Measurements from ENCODE around the gene CCDC183.
"Not testable (repeated sequence)": the region's sequence is repeated elsewhere in the genome, so short reads cannot be mapped to it uniquely, and the experiment has no call there.

The CCDC183 gene

GRCh38 chr9:136796238-136796774 is at the start of gene CCDC183:
CCDC183 (plus strand) TSS chr9:136796338; CDS start chr9:136796398, 60 bp downstream.
- no peak for FAIRE-seq

GRCh38 chr9:136746621-136747020 is 49.5 kb upstream of the CCDC183 start:
- no peak for FAIRE-seq

GRCh38 chr9:136747161-136748060 is 48.7 kb upstream of the CCDC183 start:
- FAIRE-seq = no peak

- no peak for FAIRE-seq
Observed at GRCh38 chr9:136748201-136748600, 47.9 kb upstream of the CCDC183 start, which contains the start of gene LCN6. LCN6 (minus strand) TSS chr9:136748525; CDS start chr9:136748483, 42 bp downstream.

- FAIRE-seq = no peak
Observed at GRCh38 chr9:136748666-136749611, 47.2 kb upstream of the CCDC183 start.

- no peak for FAIRE-seq
Observed at GRCh38 chr9:136750526-136750925, 45.6 kb upstream of the CCDC183 start.

GRCh38 chr9:136751244-136751643 is 44.9 kb upstream of the CCDC183 start:
- FAIRE-seq = no peak

GRCh38 chr9:136751814-136752213 is 44.3 kb upstream of the CCDC183 start:
- FAIRE-seq = no peak

- no peak for FAIRE-seq
Observed at GRCh38 chr9:136753371-136754058, 42.6 kb upstream of the CCDC183 start.

GRCh38 chr9:136754059-136754572 is 42.0 kb upstream of the CCDC183 start:
- FAIRE-seq = no peak

- FAIRE-seq = no peak
Observed at GRCh38 chr9:136754626-136755301, 41.4 kb upstream of the CCDC183 start.

- FAIRE-seq = not testable (repeated sequence)
Observed at GRCh38 chr9:136755302-136756133, 40.6 kb upstream of the CCDC183 start.

GRCh38 chr9:136756134-136756438 is 40.1 kb upstream of the CCDC183 start:
- FAIRE-seq = no peak

- no peak for FAIRE-seq
Observed at GRCh38 chr9:136756836-136757235, 39.3 kb upstream of the CCDC183 start.

- no peak for FAIRE-seq
Observed at GRCh38 chr9:136757328-136757727, 38.8 kb upstream of the CCDC183 start.

GRCh38 chr9:136757751-136758140 is 38.4 kb upstream of the CCDC183 start:
- no peak for FAIRE-seq

GRCh38 chr9:136759001-136759400 is 37.1 kb upstream of the CCDC183 start:
- FAIRE-seq = no peak

GRCh38 chr9:136759436-136760325 is 36.5 kb upstream of the CCDC183 start:
- FAIRE-seq = no peak

- no peak for FAIRE-seq
Observed at GRCh38 chr9:136760424-136760823, 35.7 kb upstream of the CCDC183 start.

All from islet of Langerhans (tissue), 1 donor.